Aorta (tissue), 5 donors: Measurements from ENCODE around the gene ALG3. TPM values are rescaled to one million over a fixed set of nuclear protein-coding genes. Genes with fewer than 3 reads are reported as not detected.

Source experiments
- ATAC-seq: fragments of 200-7000 bp; cut with Tn5 transposase; one replicate; pipeline ENCODE4 v1.9.1; 2022; ENCODE audit warnings: moderate library complexity; ENCODE audit not compliant: low FRiP score
- DNase-seq, 2 donors: peaks; one replicate each; pipeline ENCODE4 v3.0.0-alpha.2; 2020
- H3K27ac ChIP-seq, 2 donors: one replicate each; pipeline ENCODE4 v1.5.1; 2013; ENCODE audit warnings: low read length in 2 of 2, mild to moderate bottlenecking in 2 of 2, moderate library complexity in 2 of 2, control low read depth in 1 of 2, inconsistent platforms in 1 of 2, low read depth in 1 of 2
- H3K27me3 ChIP-seq, 2 donors: one replicate each; pipeline ENCODE4 v1.6.1; 2013; ENCODE audit warnings: control low read depth in 1 of 2, low read length in 1 of 2, mild to moderate bottlenecking in 1 of 2, moderate library complexity in 1 of 2; ENCODE audit not compliant: insufficient read depth in 2 of 2, control insufficient read depth in 1 of 2
- H3K36me3 ChIP-seq, 2 donors: one replicate each; pipeline ENCODE4 v1.6.1; 2013; ENCODE audit warnings: control low read depth in 1 of 2, low read length in 1 of 2, mild to moderate bottlenecking in 1 of 2; ENCODE audit not compliant: insufficient read depth in 2 of 2, control insufficient read depth in 1 of 2
- H3K4me1 ChIP-seq, 2 donors: one replicate each; pipeline ENCODE4 v1.6.1; 2013; ENCODE audit warnings: low read length in 2 of 2, control low read depth in 1 of 2, mild to moderate bottlenecking in 1 of 2, moderate library complexity in 1 of 2; ENCODE audit not compliant: insufficient read depth in 2 of 2, control insufficient read depth in 1 of 2
- H3K4me3 ChIP-seq, 2 donors: one replicate each; pipeline ENCODE4 v1.5.1; 2013; ENCODE audit warnings: low read length in 2 of 2, control low read depth in 1 of 2, mild to moderate bottlenecking in 1 of 2
- H3K9me3 ChIP-seq: one replicate; pipeline ENCODE4 v1.6.1; 2013; ENCODE audit warnings: mild to moderate bottlenecking, low read length; ENCODE audit not compliant: control insufficient read depth
- WGBS, 2 donors: extraction: QIAGEN DNeasy Blood & Tissue Kit; methylation state at CpG; one replicate each; pipeline ENCODE4 v1.1.7; 2013; 5-methylcytosine and 5-hydroxymethylcytosine counted together
- intact Hi-C, 2 donors: fragments of 100-400 bp; cut with DNase I; formaldehyde crosslinking; loops; one replicate each; pipeline versions ENCODE4 v1.14.2 to v1.15.0; 2022
- polyA plus RNA-seq, 2 donors: library from polyadenylated mRNA; stranded (reverse); fragments of 200-250 nt; gene quantifications; one replicate each; pipeline ENCODE4 v1.2.3, GENCODE V29; 2013
- total RNA-seq, 2 donors: library from RNA; stranded (reverse); fragmentation: NEBNext Ultra II Directional; extraction: Animal tissue kit (Norgen Biotek cat#: 25700); gene quantifications; one replicate each; pipeline ENCODE4 v1.2.1, GENCODE V29; 2021
- donor health status: healthy with polysubstance abuse.
- donor health status: Bipolar disorder and iron deficiency.
- donor health status: DM: no; HTN: no; CAD: no.
- donor health status: DM: no; HTN: no; CAD: no.
- donor health status: DM: yes; HTN: yes; CAD: no.

ALG3 gene
- total and polyA plus RNA-seq, 4 donors: 12.5 to 30.7 (median 21.6) TPM

DNA sequence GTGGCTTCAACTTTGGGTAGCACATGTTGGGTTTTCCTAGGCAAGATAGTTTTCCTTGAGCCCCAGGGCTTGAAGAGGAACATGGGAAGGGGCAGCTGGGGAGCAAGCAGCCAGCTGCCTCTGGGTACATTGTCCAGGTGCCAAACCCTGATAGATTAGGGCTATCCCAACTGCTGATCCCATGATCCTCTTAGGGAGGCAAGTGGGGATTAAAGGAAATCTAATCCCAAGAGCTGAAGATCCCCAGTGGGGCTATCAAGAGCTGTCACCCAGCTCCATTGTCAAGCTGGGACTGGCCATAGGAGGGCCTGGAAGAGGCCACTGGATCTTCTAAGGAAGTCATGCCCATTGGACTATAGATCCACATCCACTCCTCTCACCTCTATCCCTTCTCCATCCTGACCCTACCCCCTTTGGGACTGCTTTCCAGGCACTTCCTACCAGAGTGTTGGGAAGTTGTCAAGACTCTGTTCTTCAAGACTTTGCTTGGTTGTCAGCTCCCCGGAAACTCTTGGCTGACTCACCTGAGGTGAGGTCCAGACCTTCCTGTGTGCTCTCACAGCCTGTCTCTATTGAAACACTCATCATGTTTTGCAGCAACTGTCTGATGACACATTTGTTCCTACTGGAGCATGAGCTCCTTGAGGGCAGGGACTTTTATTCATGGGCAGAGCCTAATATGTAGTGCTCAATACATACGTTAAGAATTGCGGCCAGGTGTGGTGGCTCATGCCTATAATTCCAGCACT lies 6.7 kb upstream of the ALG3 start:
- Histone ChIP-seq H3K4me1 (no peaks in the 10 kb centered on the region), H3K9me3 (no peaks in the 10 kb centered on the region), H3K27ac (no peak overlapping the region), H3K27me3 (no peaks in the 10 kb centered on the region), H3K4me3 (no peak overlapping the region), H3K36me3 (no peaks in the 10 kb centered on the region)
- DNase-seq: peak in 1 of 2 donors; percentile 9
- intact Hi-C loops: loop anchor here in 1 of 2 donors (10.0 kb wide), 1 partner anchor 361 kb away; no protein-coding TSS in a partner anchor
- ATAC-seq: no peak
- 91 to 95% methylated on average over 3 of the region's 3 CpGs for WGBS, 2 donors

DNA sequence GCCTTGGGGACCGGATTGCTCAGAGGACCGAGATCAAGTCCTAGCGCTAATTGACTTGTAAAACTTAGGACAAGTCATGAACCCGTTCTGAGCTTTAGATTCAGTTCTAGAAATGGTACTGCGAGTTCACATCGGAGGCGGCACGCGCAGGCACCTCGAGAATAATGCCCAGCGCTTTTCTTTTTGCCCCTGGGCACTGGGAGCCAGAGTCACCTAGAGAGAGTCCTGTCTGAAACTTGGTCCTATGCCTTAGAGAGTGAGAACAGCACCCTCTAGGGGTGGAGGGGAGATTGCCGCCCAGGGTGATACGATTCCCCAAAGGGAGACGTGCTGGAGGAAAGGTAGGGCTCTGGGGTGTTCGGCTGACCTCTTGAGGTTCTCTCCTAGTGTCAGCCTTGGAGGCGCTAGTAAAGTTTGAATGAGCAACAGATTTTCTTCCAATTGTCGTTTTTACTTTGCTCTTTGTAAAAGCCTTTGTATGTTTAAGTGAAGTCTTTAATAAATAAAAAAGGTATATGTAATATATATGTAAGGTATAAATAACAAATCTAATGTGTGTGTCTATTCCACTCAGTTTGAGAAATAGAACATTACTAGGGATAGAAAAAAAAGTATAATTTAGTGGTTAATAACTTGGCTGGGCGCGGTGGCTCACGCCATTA lies 1.5 kb upstream of the ALG3 start:
- H3K4me1 ChIP-seq: no peaks in the 10 kb centered on the region
- H3K9me3 ChIP-seq: no peaks in the 10 kb centered on the region
- intact Hi-C loops: loop anchor here in 1 of 2 donors (10.0 kb wide), 1 partner anchor 355 kb away; no protein-coding TSS in a partner anchor
- peak overlapping the region; percentile 49 to 70 for H3K4me3 ChIP-seq
- DNase-seq: peak; percentile 89 to 93
- peak; percentile 91 for ATAC-seq
- no peak overlapping the region for H3K27ac ChIP-seq
- no peaks in the 10 kb centered on the region for H3K27me3 ChIP-seq
- H3K36me3 ChIP-seq: peaks cover 0 to 4% of the 10 kb centered on the region in 2 donors
- WGBS, 2 donors: 13 to 14% methylated on average over 20 of the region's 20 CpGs

DNA sequence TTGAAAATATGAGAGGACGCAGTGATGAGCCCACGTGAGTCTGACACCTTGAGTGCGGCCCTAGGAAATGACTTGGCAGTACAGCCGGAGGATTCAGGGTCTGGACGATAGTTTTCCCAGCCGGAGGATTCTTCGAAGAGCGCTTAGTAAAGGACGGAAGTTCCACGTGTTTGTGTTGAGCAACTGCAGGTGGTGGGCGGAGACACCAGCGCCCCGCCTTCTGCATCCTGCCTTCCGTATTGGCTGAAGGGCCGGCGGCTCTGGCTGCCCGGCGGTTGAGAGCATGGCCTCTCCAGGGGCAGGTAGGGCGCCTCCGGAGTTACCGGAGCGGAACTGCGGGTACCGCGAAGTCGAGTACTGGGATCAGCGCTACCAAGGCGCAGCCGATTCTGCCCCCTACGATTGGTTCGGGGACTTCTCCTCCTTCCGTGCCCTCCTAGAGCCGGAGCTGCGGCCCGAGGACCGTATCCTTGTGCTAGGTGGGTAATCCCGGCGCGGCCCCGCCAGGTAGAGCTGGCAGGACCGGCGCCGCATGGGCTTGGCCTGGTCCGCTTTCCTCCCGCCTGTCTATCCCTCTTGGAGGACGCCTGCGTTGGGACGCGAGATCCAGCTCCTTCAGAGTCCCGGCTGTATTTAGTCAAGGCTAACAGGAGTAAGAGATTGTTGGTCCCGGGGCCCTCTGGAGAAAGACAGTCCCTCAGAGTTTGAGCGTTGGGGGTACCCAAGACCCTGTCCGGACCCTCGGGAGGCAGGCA lies 827 bp upstream of the ALG3 start, which contains the start of gene EEF1AKMT4:
Gene EEF1AKMT4 (plus strand): TSS at position 261 of the 755 bp plus-strand sequence. CDS start 23 bp downstream, at position 284.
- Histone ChIP-seq H3K4me1 (no peaks in the 10 kb centered on the region), H3K27ac (peak within 1 kb of the TSS in 1 of 2 donors; percentile 8), H3K4me3 (peak within 1 kb of the TSS; percentile 70 to 72), H3K27me3 (no peaks in the 10 kb centered on the region), H3K9me3 (no peaks in the 10 kb centered on the region), H3K36me3 (peaks cover 2 to 9% of the 10 kb centered on the region in 2 donors)
- intact Hi-C loops: loop anchor here (1.0 to 10.0 kb wide), 8 partner anchors 23 to 355 kb away; partner anchors contain the start of genes ABCF3 (in 1 of the 2), DVL3 (in 1 of the 2), EIF2B5 (in 1 of the 2) and PSMD2 (in 1 of the 2)
- WGBS, 2 donors: 0% methylated on average over 53 to 54 of the region's 54 CpGs
- peak; percentile 97 for DNase-seq
- peak; percentile 98 for ATAC-seq

DNA sequence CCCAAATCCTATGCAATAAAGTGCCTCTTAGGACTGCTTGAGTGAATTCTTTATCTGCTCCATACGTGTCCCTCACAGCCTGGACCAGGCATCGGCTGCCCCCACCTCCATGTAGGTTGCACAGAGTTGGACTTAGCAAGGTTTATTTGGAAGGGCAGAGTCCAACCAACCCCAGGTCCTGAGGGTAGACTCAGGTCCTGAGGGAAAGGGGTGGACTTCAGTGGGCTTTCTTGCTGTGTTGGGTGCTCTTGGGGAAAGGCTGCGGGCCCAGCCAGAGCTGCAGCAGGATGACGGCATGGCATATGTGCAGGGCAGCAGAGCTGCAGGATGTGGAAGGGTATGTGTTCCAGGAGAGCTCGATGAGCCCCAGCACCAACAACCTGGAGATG lies 6.5 kb downstream of the ALG3 start:
- no peak overlapping the region for H3K27ac ChIP-seq
- DNase-seq (peak in 1 of 2 donors; percentile 6), ATAC-seq (no peak)
- H3K4me1 ChIP-seq: no peaks in the 10 kb centered on the region
- H3K4me3 ChIP-seq: no peak overlapping the region
- no peaks in the 10 kb centered on the region for H3K27me3 ChIP-seq
- H3K36me3 ChIP-seq: peaks cover 2 to 15% of the 10 kb centered on the region in 2 donors
- 84 to 85% methylated on average over 5 of the region's 5 CpGs for WGBS, 2 donors
- H3K9me3 ChIP-seq: no peaks in the 10 kb centered on the region
- intact Hi-C loops: loop anchor here (5.0 to 10.0 kb wide), 2 partner anchors 107 to 340 kb away; partner anchors contain the start of gene EIF2B5 (in 1 of the 2)

DNA sequence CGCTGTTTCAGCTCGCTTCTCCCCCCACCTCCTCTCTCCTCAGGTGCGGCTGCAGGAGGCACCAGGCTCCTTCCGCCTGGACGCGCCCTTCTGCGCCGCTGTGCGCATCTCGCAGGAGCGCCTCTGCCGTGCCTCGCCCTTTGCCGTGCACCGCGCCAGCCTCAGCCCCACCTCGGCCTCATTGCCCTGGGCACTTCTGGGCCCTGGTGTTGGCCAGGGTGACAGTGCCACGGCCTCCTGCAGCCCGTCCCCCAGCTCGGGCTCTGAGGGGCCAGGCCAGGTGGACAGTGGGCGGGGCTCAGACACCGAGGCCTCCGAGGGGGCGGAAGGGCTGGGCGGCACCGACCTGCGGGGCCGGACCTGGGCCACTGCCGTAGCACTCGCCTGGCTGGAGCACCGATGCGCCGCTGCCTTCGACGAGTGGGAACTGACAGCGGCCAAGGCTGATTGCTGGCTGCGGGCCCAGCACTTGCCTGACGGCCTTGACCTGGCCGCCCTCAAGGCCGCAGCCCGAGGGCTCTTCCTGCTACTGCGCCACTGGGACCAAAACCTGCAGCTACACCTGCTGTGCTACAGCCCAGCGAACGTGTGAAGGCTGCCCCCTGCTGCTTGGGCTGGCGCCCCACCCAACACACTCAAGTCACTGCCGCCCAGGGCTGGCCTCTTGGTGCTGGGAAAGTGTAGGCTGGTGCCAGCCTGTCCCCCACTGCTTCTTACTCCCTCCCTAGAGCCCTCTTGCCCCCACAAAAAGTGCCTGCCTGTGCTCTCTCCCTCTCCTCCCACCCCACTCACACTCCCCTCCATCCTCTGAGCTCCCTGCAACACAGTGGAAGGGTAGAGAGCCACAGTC lies 7.1 kb downstream of the ALG3 start:
- ATAC-seq: peak; percentile 66
- Histone ChIP-seq H3K4me3 (no peak overlapping the region), H3K36me3 (peaks cover 2 to 15% of the 10 kb centered on the region in 2 donors), H3K4me1 (no peaks in the 10 kb centered on the region), H3K9me3 (no peaks in the 10 kb centered on the region), H3K27me3 (no peaks in the 10 kb centered on the region), H3K27ac (no peak overlapping the region)
- DNase-seq: peak in 1 of 2 donors; percentile 34
- 24 to 27% methylated on average over 44 to 46 of the region's 46 CpGs for WGBS, 2 donors
- intact Hi-C loops: loop anchor here (5.0 to 10.0 kb wide), 2 partner anchors 107 to 339 kb away; partner anchors contain the start of gene EIF2B5 (in 1 of the 2)

DNA sequence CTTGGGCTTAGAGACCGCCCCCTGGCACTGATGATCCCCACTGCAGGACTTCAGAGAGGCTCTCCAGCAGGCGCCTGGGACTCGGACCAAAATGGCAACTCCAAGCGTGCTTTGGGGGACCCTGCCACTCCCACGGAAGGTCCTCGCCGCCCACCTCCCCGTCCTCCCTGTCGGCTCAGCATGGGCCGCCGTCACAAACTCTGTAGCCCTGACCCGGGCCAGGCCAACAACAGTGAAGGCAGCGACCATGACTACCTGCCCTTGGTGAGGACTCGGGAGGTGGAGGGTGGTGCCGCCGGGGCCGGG lies 7.7 kb downstream of the ALG3 start:
- no peak for ATAC-seq
- Histone ChIP-seq H3K27me3 (no peaks in the 10 kb centered on the region), H3K36me3 (peaks cover 2 to 15% of the 10 kb centered on the region in 2 donors), H3K4me3 (no peak overlapping the region), H3K4me1 (no peaks in the 10 kb centered on the region), H3K27ac (no peak overlapping the region), H3K9me3 (no peaks in the 10 kb centered on the region)
- peak in 1 of 2 donors; percentile 38 for DNase-seq
- intact Hi-C loops: loop anchor here (5.0 to 10.0 kb wide), 2 partner anchors 106 to 339 kb away; partner anchors contain the start of gene EIF2B5 (in 1 of the 2)
- WGBS, 2 donors: 31% methylated on average over 17 of the region's 17 CpGs

DNA sequence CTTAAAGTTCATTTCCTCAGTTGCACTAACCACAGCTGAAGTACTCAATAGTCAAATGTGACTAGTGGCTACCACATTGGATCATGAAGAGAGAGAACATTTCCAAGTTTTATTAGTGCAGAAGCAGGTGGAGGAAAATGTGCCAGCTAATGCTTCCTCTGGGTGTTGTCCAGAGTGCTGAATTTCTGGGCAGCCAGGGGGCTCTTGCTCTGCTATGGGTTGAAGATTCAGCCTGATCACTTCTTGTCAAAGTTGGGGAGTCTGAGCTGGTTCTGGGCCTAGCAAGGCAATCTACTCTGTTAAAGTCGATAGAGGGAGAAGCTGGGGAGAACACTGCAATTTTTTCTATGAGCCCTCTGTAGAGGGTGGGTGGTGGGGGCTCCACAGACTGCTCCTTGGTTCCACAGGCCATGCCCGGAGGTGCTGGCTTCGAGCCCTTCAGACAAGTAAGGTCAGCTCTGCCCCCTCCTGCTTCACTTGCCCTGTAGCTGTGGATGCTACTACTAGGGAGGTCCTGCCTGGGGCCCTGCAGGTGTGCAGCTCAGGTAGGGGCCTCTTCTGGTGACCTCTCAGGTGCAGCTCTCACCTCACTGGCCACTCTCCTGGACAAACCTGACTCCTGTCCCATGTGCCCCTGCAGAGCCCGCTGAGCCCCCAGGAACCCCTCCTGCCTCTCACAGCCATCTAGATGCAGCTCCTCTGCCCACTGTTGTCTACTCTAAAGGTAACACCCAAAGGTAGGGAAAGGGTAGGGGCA lies 8.2 kb downstream of the ALG3 start:
- no peak overlapping the region for H3K27ac ChIP-seq

More for the DNA sequence above, 8.2 kb downstream of the ALG3 start:
- Histone ChIP-seq H3K9me3 (no peaks in the 10 kb centered on the region), H3K4me3 (no peak overlapping the region), H3K4me1 (no peaks in the 10 kb centered on the region), H3K36me3 (peaks cover 2 to 14% of the 10 kb centered on the region in 2 donors), H3K27me3 (no peaks in the 10 kb centered on the region)
- intact Hi-C loops: loop anchor here (5.0 to 10.0 kb wide), 2 partner anchors 106 to 338 kb away; partner anchors contain the start of gene EIF2B5 (in 1 of the 2)
- DNase-seq (peak in 1 of 2 donors; percentile 30), ATAC-seq (no peak)
- 66 to 69% methylated on average over 4 of the region's 4 CpGs for WGBS, 2 donors
